Measurements from ENCODE around the gene MGAT5. TPM values are rescaled to one million over a fixed set of nuclear protein-coding genes. Genes with fewer than 3 reads are reported as not detected.

The MGAT5 gene
- total RNA-seq, 1 donor from 2014 or later, result 36.8 TPM

GRCh38 chr2:134453476-134453875 lies 199.6 kb downstream of the MGAT5 start:
- TF ChIP-seq CTCF (conservative IDR thresholded peaks at IDR 0.05), result no peak
- Mint-ChIP-seq H3K9me3 (no peaks in the 10 kb centered on the region), H3K4me3 (no peak overlapping the region), H3K4me1 (peaks cover 3% of the 10 kb centered on the region), H3K36me3 (ENCODE audit: low read depth) (no peaks in the 10 kb centered on the region), H3K27ac (ENCODE audit: unreplicated experiment) (no peak overlapping the region), H3K27me3 (ENCODE audit: low read depth) (no peaks in the 10 kb centered on the region)
- no peak for DNase-seq (ENCODE audit: low read depth, low spot score)

GRCh38 chr2:134453973-134454372 lies 200.1 kb downstream of the MGAT5 start:
- Mint-ChIP-seq H3K4me1 (peaks cover 3% of the 10 kb centered on the region), H3K27me3 (ENCODE audit: low read depth) (no peaks in the 10 kb centered on the region), H3K4me3 (no peak overlapping the region), H3K36me3 (ENCODE audit: low read depth) (no peaks in the 10 kb centered on the region), H3K9me3 (no peaks in the 10 kb centered on the region), H3K27ac (ENCODE audit: unreplicated experiment) (peak overlapping the region; percentile 78)
- no peak for TF ChIP-seq CTCF (conservative IDR thresholded peaks at IDR 0.05)
- DNase-seq (ENCODE audit: low read depth, low spot score), result no peak

- Mint-ChIP-seq H3K4me1 (peaks cover 3% of the 10 kb centered on the region), H3K4me3 (no peak overlapping the region), H3K36me3 (ENCODE audit: low read depth) (no peaks in the 10 kb centered on the region), H3K27me3 (ENCODE audit: low read depth) (no peaks in the 10 kb centered on the region), H3K27ac (ENCODE audit: unreplicated experiment) (no peak overlapping the region), H3K9me3 (no peaks in the 10 kb centered on the region)
- no peak for DNase-seq (ENCODE audit: low read depth, low spot score)
- no peak for TF ChIP-seq CTCF (conservative IDR thresholded peaks at IDR 0.05)
Observed at GRCh38 chr2:134454426-134454825, 200.6 kb downstream of the MGAT5 start.

GRCh38 chr2:134454931-134455330 lies 201.1 kb downstream of the MGAT5 start:
- Mint-ChIP-seq H3K4me3 (no peak overlapping the region), H3K4me1 (peaks cover 3% of the 10 kb centered on the region), H3K9me3 (no peaks in the 10 kb centered on the region), H3K27ac (ENCODE audit: unreplicated experiment) (no peak overlapping the region), H3K27me3 (ENCODE audit: low read depth) (no peaks in the 10 kb centered on the region), H3K36me3 (ENCODE audit: low read depth) (no peaks in the 10 kb centered on the region)
- TF ChIP-seq CTCF (conservative IDR thresholded peaks at IDR 0.05), result no peak
- no peak for DNase-seq (ENCODE audit: low read depth, low spot score)

GRCh38 chr2:134455426-134455825 lies 201.6 kb downstream of the MGAT5 start:
- no peak for DNase-seq (ENCODE audit: low read depth, low spot score)
- no peaks in the 10 kb centered on the region for H3K9me3 Mint-ChIP-seq
- H3K4me3 Mint-ChIP-seq, result no peak overlapping the region
- H3K27me3 Mint-ChIP-seq (ENCODE audit: low read depth), result no peaks in the 10 kb centered on the region
- H3K27ac Mint-ChIP-seq (ENCODE audit: unreplicated experiment), result no peak overlapping the region
- H3K36me3 Mint-ChIP-seq (ENCODE audit: low read depth), result no peaks in the 10 kb centered on the region
- peaks cover 3% of the 10 kb centered on the region for H3K4me1 Mint-ChIP-seq
- no peak for TF ChIP-seq CTCF (conservative IDR thresholded peaks at IDR 0.05)

GRCh38 chr2:134457353-134457752 lies 203.5 kb downstream of the MGAT5 start:
- no peaks in the 10 kb centered on the region for H3K4me1 Mint-ChIP-seq
- H3K27ac Mint-ChIP-seq (ENCODE audit: unreplicated experiment), result no peak overlapping the region
- H3K9me3 Mint-ChIP-seq, result no peaks in the 10 kb centered on the region
- no peaks in the 10 kb centered on the region for H3K36me3 Mint-ChIP-seq (ENCODE audit: low read depth)
- DNase-seq (ENCODE audit: low read depth, low spot score), result no peak
- H3K4me3 Mint-ChIP-seq, result no peak overlapping the region
- no peaks in the 10 kb centered on the region for H3K27me3 Mint-ChIP-seq (ENCODE audit: low read depth)
- TF ChIP-seq CTCF (conservative IDR thresholded peaks at IDR 0.05), result no peak
